ENCODE measurements around the gene AFMID. TPM values are rescaled to one million over a fixed set of nuclear protein-coding genes. Genes with fewer than 3 reads are reported as not detected.
"Not testable (repeated sequence)": the region's sequence is repeated elsewhere in the genome, so short reads cannot be mapped to it uniquely, and the experiment has no call there.

Gene AFMID
- total RNA-seq, 1 donor from 2014 or later: 107 TPM

DNA sequence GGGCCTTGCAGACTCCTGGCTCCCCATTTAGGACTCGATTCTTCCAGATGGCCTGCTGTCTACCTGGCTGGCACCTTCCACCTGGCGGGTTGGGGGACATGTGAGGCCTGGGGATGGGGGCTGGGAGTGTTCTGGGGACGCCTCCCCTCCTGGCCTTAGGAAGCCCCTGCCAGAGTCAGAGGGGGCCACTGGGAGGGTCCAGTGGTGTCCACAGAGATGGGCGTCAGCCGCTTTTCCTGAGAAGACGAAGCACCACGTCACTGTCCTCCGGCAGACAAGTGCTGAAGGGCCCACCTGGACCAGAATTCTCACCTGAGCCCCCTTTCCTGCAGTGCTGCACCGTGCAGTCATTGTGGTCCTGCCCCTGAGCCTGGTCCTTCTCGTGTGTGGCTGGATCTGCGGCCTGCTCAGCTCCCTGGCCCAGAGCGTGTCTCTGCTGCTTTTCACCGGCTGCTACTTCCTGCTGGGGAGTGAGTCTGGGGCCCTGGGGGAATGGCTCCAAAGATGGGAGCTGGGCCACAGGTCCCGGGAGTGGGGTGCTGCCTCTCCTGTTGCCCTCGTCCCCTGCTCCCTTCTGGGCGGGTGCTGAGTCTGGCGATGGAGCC, 47.2 kb downstream of the AFMID start:
- TF ChIP-seq, protein P1, sequence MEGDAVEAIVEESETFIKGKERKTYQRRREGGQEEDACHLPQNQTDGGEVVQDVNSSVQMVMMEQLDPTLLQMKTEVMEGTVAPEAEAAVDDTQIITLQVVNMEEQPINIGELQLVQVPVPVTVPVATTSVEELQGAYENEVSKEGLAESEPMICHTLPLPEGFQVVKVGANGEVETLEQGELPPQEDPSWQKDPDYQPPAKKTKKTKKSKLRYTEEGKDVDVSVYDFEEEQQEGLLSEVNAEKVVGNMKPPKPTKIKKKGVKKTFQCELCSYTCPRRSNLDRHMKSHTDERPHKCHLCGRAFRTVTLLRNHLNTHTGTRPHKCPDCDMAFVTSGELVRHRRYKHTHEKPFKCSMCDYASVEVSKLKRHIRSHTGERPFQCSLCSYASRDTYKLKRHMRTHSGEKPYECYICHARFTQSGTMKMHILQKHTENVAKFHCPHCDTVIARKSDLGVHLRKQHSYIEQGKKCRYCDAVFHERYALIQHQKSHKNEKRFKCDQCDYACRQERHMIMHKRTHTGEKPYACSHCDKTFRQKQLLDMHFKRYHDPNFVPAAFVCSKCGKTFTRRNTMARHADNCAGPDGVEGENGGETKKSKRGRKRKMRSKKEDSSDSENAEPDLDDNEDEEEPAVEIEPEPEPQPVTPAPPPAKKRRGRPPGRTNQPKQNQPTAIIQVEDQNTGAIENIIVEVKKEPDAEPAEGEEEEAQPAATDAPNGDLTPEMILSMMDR (IDR thresholded peaks at IDR 0.05): no peak
- peaks cover 15% of the 10 kb centered on the region for H3K27me3 ChIP-seq
- no peak for DNase-seq (ENCODE audit: low spot score in 2 of 2)
- intact Hi-C loops (cut with DNase I): no loop called here
- no peaks in the 10 kb centered on the region for H3K4me1 ChIP-seq
- no peak overlapping the region for H3K4me3 ChIP-seq
- no peaks in the 10 kb centered on the region for H3K9me3 ChIP-seq
- H3K27ac ChIP-seq: no peak overlapping the region
- no peaks in the 10 kb centered on the region for H3K36me3 ChIP-seq

DNA sequence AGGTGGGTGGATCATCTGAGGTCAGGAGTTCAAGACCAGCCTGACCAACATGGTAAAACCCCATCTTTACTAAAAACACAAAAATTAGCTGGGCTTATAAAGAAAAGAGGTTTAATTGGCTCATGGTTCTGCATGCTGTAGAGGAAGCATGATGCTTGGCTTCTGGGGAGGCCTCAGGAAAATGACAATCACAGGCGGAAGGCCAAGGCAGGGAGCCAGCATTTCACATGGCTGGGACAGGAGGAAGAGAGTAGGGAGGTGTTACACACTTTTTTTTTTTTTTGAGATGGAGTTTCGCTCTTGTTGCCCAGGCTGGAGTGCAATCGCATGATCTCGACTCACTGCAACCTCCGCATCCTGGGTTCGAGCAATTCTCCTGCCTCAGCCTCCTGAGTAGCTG, 47.9 kb downstream of the AFMID start:
- H3K27ac ChIP-seq; intact Hi-C loops (cut with DNase I); H3K4me3 ChIP-seq; H3K4me1 ChIP-seq; DNase-seq (ENCODE audit: low spot score in 2 of 2); H3K36me3 ChIP-seq; H3K9me3 ChIP-seq: not testable (repeated sequence)
- H3K27me3 ChIP-seq: peaks cover 15% of the 10 kb centered on the region

DNA sequence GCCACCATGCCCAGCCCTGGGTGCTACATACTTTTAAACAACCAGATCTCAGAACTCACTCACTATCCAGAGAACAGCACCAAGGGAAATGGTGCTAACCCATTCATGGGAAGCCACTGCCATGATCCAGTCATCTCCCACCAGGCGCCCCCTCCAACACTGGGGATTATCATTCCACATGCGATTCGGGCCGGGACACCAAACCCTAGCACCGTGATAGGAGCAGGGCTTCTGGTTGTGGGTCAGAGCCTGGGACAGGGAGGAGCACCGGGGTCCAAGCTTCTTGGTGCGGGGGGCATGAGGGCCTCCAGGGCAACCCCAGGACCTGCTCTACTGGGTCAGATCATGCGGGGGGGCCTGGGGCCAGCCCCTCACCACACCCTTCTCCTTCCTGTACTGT, 48.7 kb downstream of the AFMID start:
- Histone ChIP-seq H3K27ac (no peak overlapping the region), H3K9me3 (no peaks in the 10 kb centered on the region), H3K27me3 (peaks cover 15% of the 10 kb centered on the region), H3K4me3 (no peak overlapping the region), H3K4me1 (no peaks in the 10 kb centered on the region), H3K36me3 (no peaks in the 10 kb centered on the region)
- TF ChIP-seq, protein P1 (IDR thresholded peaks at IDR 0.05): no peak
- intact Hi-C loops (cut with DNase I): no loop called here
- DNase-seq (ENCODE audit: low spot score in 2 of 2): no peak

DNA sequence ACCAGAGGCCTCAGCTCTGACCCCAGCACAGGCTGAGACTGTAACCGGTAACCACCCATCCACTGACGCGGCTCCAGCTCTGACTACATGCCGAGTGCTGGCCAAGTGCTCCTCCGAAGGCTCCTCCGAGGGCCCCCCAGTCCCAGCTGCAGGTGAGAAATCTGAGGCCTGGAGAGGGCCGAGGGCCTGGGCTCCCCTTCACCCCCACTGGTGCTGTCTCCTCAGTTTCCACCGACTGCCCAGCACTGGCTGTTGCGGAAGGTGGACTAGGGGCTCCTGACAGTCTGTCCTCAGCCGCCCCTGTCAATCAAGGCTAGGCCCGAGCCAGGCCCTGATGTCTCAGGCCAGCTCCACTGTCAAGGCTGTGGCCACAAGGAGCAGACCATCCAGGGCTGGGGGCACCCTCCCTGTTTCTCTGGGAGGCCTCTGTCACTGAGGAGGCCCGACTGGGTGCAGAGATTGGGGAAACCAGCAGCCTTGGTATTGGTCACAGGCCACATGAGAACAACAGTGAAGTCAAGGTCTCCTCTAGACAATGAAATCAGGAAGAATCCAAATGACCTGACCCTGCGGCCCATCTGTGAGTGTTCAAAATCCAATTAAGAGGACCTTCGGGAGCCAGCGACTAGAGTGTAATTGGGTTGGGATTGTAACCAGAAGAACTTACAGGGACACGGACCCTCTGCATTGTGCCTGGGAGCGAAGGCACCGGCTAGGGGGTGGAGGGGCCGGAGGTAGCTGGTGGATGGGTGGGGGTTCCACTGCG, 49.4 kb downstream of the AFMID start:
- intact Hi-C loops (cut with DNase I): no loop called here

DNA sequence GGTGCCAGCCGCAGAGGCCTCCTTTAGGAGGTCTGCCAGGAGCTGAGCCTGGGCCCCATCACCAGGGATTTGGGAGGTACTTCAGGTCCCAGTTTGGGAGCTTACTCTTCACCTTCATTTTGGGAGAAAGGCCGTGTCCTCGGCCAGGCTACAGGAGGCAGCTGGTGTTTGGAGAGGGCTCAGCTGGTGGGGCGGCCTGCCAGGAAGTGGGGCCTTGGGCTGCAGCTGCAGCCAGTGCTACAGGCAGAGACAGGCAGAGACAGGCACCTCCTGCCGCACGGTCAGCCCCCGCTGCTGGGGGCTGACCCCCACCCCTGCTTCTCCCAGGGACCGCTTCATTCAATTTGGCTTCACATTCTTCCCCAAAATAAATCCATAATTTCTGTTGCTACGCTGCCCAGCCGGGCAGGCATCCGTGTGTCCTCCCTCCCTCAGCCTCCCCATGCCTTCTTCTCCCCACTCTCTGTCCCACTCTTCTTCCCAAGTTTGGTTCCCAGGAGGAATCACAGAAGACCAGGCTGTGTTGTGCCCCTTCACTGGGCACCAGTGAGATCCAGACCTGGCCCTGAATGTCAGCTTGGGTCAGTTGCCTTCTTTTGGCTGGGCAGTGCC, 50.3 kb downstream of the AFMID start:
- TF ChIP-seq, protein P1 (IDR thresholded peaks at IDR 0.05): no peak
- intact Hi-C loops (cut with DNase I): no loop called here

More for the DNA sequence above, 49.4 kb downstream of the AFMID start:
- Histone ChIP-seq H3K9me3 (no peaks in the 10 kb centered on the region), H3K27me3 (peaks cover 8% of the 10 kb centered on the region), H3K27ac (no peak overlapping the region), H3K36me3 (no peaks in the 10 kb centered on the region), H3K4me3 (no peak overlapping the region), H3K4me1 (no peaks in the 10 kb centered on the region)
- DNase-seq (ENCODE audit: low spot score in 2 of 2): no peak
- TF ChIP-seq, protein P1 (IDR thresholded peaks at IDR 0.05): no peak

More for the DNA sequence above, 50.3 kb downstream of the AFMID start:
- Histone ChIP-seq H3K27me3 (peaks cover 1% of the 10 kb centered on the region), H3K27ac (no peak overlapping the region), H3K36me3 (no peaks in the 10 kb centered on the region), H3K9me3 (no peaks in the 10 kb centered on the region), H3K4me3 (no peak overlapping the region), H3K4me1 (no peaks in the 10 kb centered on the region)
- no peak for DNase-seq (ENCODE audit: low spot score in 2 of 2)
